ENCODE results near the gene BRINP2.

GRCh38 chr1:177130451-177130945 lies 40.3 kb upstream of the BRINP2 start:
- TF ChIP-seq MAZ (IDR thresholded peaks at IDR 0.05; ENCODE audit: borderline replicate concordance, low read depth, low read length) (no peak), CTCF (conservative IDR thresholded peaks at IDR 0.05; ENCODE audit: low read depth, low read length) (no peak)

Data from IMR-90 (cell line).